HepG2 (cell line): ENCODE data around the gene DPYD. TPM values are rescaled to one million over a fixed set of nuclear protein-coding genes. Genes with fewer than 3 reads are reported as not detected.

Experiments used
- ATAC-seq: fragments of 200-7000 bp; cut with Tn5 transposase; 3 replicates; pipeline ENCODE4 v1.9.1; 2020; ENCODE audit warnings: mild to moderate bottlenecking, moderate library complexity
- BruUV-seq: library from RNA; stranded (reverse); fragments of 400-500 nt; replicated peaks from 2 replicates; lab custom pipeline; 2021; lab: Mats Ljungman, UMichigan
- CTCF ChIA-PET: fragments of 300-600 bp; formaldehyde crosslinking; extraction: SDS; loops from one replicate; lab custom pipeline; 2021; ENCODE audit warnings: low total read pairs, inconsistent platforms, low intra/inter-chr PET ratio; lab: Yijun Ruan, JAX
- POLR2A ChIA-PET: fragments of 350-600 bp; sonication (Branson Sonifier 250); formaldehyde crosslinking; loops from one replicate; lab custom pipeline; 2020; ENCODE audit warnings: antibody characterized with exemption, inconsistent platforms; lab: Yijun Ruan, JAX
- DNase-seq: peaks from one replicate; pipeline ENCODE4 v3.0.0-alpha.2; 2015; ENCODE audit warnings: low spot score
- FAIRE-seq: peaks from 3 replicates; lab custom pipeline; 2011; peaks lifted over from hg19 to GRCh38; lab: Jason Lieb, UNC
- H2AFZ ChIP-seq: one replicate; pipeline ENCODE4 v1.6.1; 2011; ENCODE audit warnings: low read length, inconsistent platforms
- H3K27ac ChIP-seq: fragments of 300-600 bp; 3 replicates; pipeline ENCODE4 v1.8.0; 2011; ENCODE audit warnings: mixed run types, mild to moderate bottlenecking, mixed read lengths, low read length, inconsistent platforms; ENCODE audit not compliant: insufficient read depth; ENCODE audit errors: extremely low read length
- H3K27me3 ChIP-seq, 2 experiments: fragments of 200-600 bp in 1 of 2; 2 replicates in 1 of 2; 3 replicates in 1 of 2; pipeline versions ENCODE4 v1.6.0 to v1.8.0; 2011; ENCODE audit warnings: low read length in 2 of 2, mild to moderate bottlenecking in 2 of 2, moderate library complexity in 2 of 2, inconsistent platforms in 1 of 2; ENCODE audit not compliant: insufficient read depth in 2 of 2, control insufficient read depth in 1 of 2
- H3K36me3 ChIP-seq, 2 experiments: fragments of 200-600 bp in 1 of 2; replicated peaks in 1 of 2; 2 replicates in 1 of 2; 3 replicates in 1 of 2; pipeline versions ENCODE4 v1.5.1 to v1.8.0; 2011; ENCODE audit warnings: low read length in 2 of 2, inconsistent platforms in 1 of 2; ENCODE audit not compliant: insufficient read depth in 2 of 2, control insufficient read depth in 1 of 2
- H3K4me1 ChIP-seq: 2 replicates; pipeline ENCODE4 v1.5.1; 2012; ENCODE audit warnings: low read length, inconsistent platforms; ENCODE audit not compliant: insufficient read depth
- H3K4me2 ChIP-seq: 2 replicates; pipeline ENCODE4 v1.6.0; 2011; ENCODE audit warnings: low read depth, low read length, inconsistent platforms
- H3K4me3 ChIP-seq, 3 experiments: fragments of 200-600 bp in 1 of 3; sonication (generic), shearing (Covaris generic) in 1 of 3; replicated peaks in 1 of 3; 2 replicates each; pipeline ENCODE4 v1.5.1; 2011 to 2016; ENCODE audit warnings: low read length in 3 of 3, inconsistent platforms in 2 of 3, low read depth in 2 of 3, mild to moderate bottlenecking in 2 of 3, control low read depth in 1 of 3, mixed read lengths in 1 of 3; ENCODE audit not compliant: insufficient read depth in 1 of 3
- H3K79me2 ChIP-seq: one replicate; pipeline ENCODE4 v1.6.1; 2011; ENCODE audit warnings: low read length, inconsistent platforms; ENCODE audit not compliant: insufficient read depth
- H3K9ac ChIP-seq: 2 replicates; pipeline ENCODE4 v1.6.0; 2011; ENCODE audit warnings: mild to moderate bottlenecking, low read depth, low read length, inconsistent platforms; ENCODE audit not compliant: insufficient read depth
- H3K9me3 ChIP-seq: 2 replicates; pipeline ENCODE4 v1.5.1; 2012; ENCODE audit warnings: mild to moderate bottlenecking, low read length
- H4K20me1 ChIP-seq: 2 replicates; pipeline ENCODE4 v1.6.0; 2011; ENCODE audit warnings: inconsistent platforms, mild to moderate bottlenecking, low read length, moderate library complexity; ENCODE audit not compliant: insufficient read depth
- AGO1 ChIP-seq: fragments of 200-400 bp; formaldehyde crosslinking; IDR thresholded peaks from 2 replicates; pipeline ENCODE4 v1.6.1; 2017; ENCODE audit warnings: mild to moderate bottlenecking, low read depth, low read length, moderate library complexity; ENCODE audit not compliant: poor library complexity, severe bottlenecking
- ELF1 ChIP-seq: sonication (generic); formaldehyde crosslinking; IDR thresholded peaks from 2 replicates; pipeline ENCODE4 v1.4.0; 2020; ENCODE audit warnings: missing genetic modification reagents
- EP300 ChIP-seq, 3 experiments: sonication (generic) in 1 of 3; formaldehyde crosslinking in 1 of 3; IDR thresholded peaks; 2 replicates each; pipeline versions ENCODE4 v1.5.1 to v1.6.1; 2011 to 2020; ENCODE audit warnings: low read depth in 2 of 3, low read length in 2 of 3, borderline replicate concordance in 1 of 3, improper control_type of control experiment in 1 of 3, mild to moderate bottlenecking in 1 of 3, missing genetic modification reagents in 1 of 3, moderate library complexity in 1 of 3
- ESRRA ChIP-seq: sonication (generic); formaldehyde crosslinking; IDR thresholded peaks from 2 replicates; pipeline ENCODE4 v1.5.1; 2020; ENCODE audit warnings: mild to moderate bottlenecking, low read depth, missing genetic modification reagents
- FOXM1 ChIP-seq: sonication (generic); formaldehyde crosslinking; IDR thresholded peaks from 2 replicates; pipeline ENCODE4 v1.5.0; 2020; ENCODE audit warnings: missing genetic modification reagents
- GTF3A ChIP-seq: sonication (generic); formaldehyde crosslinking; conservative IDR thresholded peaks from 2 replicates; pipeline ENCODE4 v1.4.0; 2020; ENCODE audit warnings: mild to moderate bottlenecking, missing genetic modification reagents
- MLXIP ChIP-seq: sonication (generic); formaldehyde crosslinking; IDR thresholded peaks from 2 replicates; pipeline ENCODE4 v1.9.0; 2021; ENCODE audit warnings: missing genetic modification reagents, borderline replicate concordance
- NR1H2 ChIP-seq: sonication (generic); formaldehyde crosslinking; IDR thresholded peaks from 2 replicates; pipeline ENCODE4 v1.8.1; 2022; ENCODE audit warnings: low read depth, missing genetic modification reagents, borderline replicate concordance
- SP1 ChIP-seq, 2 experiments: fragments of 450-650 bp in 1 of 2; sonication (generic) in 1 of 2; formaldehyde crosslinking in 1 of 2; IDR thresholded peaks; 2 replicates each; pipeline versions ENCODE4 v1.4.0 to v1.6.1; 2016 to 2020; ENCODE audit warnings: missing genetic modification reagents in 1 of 2
- SRY ChIP-seq: sonication (generic); formaldehyde crosslinking; IDR thresholded peaks from 2 replicates; pipeline ENCODE4 v1.8.0; 2022; ENCODE audit warnings: mild to moderate bottlenecking, missing genetic modification reagents
- ZBTB2 ChIP-seq: sonication (generic); formaldehyde crosslinking; IDR thresholded peaks from 2 replicates; pipeline ENCODE4 v1.8.0; 2022; ENCODE audit warnings: low read depth, missing genetic modification reagents
- ZFP36L2 ChIP-seq: sonication (generic); formaldehyde crosslinking; IDR thresholded peaks from 2 replicates; pipeline ENCODE4 v1.4.0; 2020; ENCODE audit warnings: missing genetic modification reagents
- ZNF136 ChIP-seq: sonication (generic); formaldehyde crosslinking; IDR thresholded peaks from 2 replicates; pipeline ENCODE4 v1.8.1; 2022; ENCODE audit warnings: low read depth, mild to moderate bottlenecking, moderate library complexity, missing genetic modification reagents
- ZNF251 ChIP-seq: sonication (generic); formaldehyde crosslinking; IDR thresholded peaks from 2 replicates; pipeline ENCODE4 v1.9.0; 2021; ENCODE audit warnings: mild to moderate bottlenecking, missing genetic modification reagents
- ZNF44 ChIP-seq: sonication (generic); formaldehyde crosslinking; IDR thresholded peaks from 2 replicates; pipeline ENCODE4 v1.5.1; 2020; ENCODE audit warnings: mild to moderate bottlenecking, missing genetic modification reagents
- ZNF75D ChIP-seq: sonication (generic); formaldehyde crosslinking; IDR thresholded peaks from 2 replicates; pipeline ENCODE4 v1.8.1; 2023; ENCODE audit warnings: missing genetic modification reagents, mild to moderate bottlenecking, borderline replicate concordance
- ZNF879 ChIP-seq: sonication (generic); formaldehyde crosslinking; IDR thresholded peaks from 2 replicates; pipeline ENCODE4 v1.8.1; 2023; ENCODE audit warnings: missing genetic modification reagents
- ZSCAN29 ChIP-seq: sonication (generic); formaldehyde crosslinking; conservative IDR thresholded peaks from 2 replicates; pipeline ENCODE4 v1.4.0; 2020; ENCODE audit warnings: mild to moderate bottlenecking, missing genetic modification reagents
- ZSCAN9 ChIP-seq: IDR thresholded peaks from 2 replicates; pipeline ENCODE4 v1.6.1; 2016; ENCODE audit warnings: borderline replicate concordance
- WGBS: methylation state at CpG from one replicate; pipeline ENCODE4 v1.1.6; 2017; ENCODE audit warnings: low lambda C conversion rate; 5-methylcytosine and 5-hydroxymethylcytosine counted together
- in situ Hi-C: cut with HindIII; loops from 2 replicates; pipeline ENCODE4 v1.10.0; 2017; ENCODE audit warnings: low pct_unique_long_range_greater_than_20kb; ENCODE audit not compliant: extremely low pct_ligation_motif_present
- intact Hi-C: fragments of 100-400 bp; cut with micrococcal nuclease; formaldehyde crosslinking; loops from one replicate; pipeline ENCODE4 v1.10.0; 2022; ENCODE audit not compliant: unreplicated experiment
- polyA plus RNA-seq, 8 experiments: library from polyadenylated mRNA; depleted of rRNA in 3 of 8; stranded (reverse) in 7 of 8; unstranded in 1 of 8; fragments of >200 nt; fragmentation: Illumina TruSeq in 4 of 8; extraction: Trizol in 4 of 8; gene quantifications; 2 replicates each; pipeline versions ENCODE4 v1.2.1 to v1.2.3, GENCODE V29; 2011 to 2016; ENCODE audit warnings: low read depth in 4 of 8, missing spikeins in 1 of 8, mixed read lengths in 1 of 8; ENCODE audit not compliant: insufficient read depth in 1 of 8
- total RNA-seq, 5 experiments: library from RNA; depleted of rRNA; stranded (reverse); fragments of >200 nt; fragmentation: Illumina TruSeq; extraction: Trizol; gene quantifications; 2 replicates each; pipeline ENCODE4 v1.2.3, GENCODE V29; 2016; ENCODE audit warnings: low read depth in 1 of 5

The DPYD gene
- total and polyA plus RNA-seq, 2 of the 13 experiments (the other 11 are each of a cell fraction or from before 2014, with no cell fraction given), result 1.3 to 3.4 TPM

- Histone ChIP-seq H3K27ac (no peak overlapping the region), H3K4me2 (no peak overlapping the region), H3K4me3 (no peak overlapping the region), H3K4me1 (no peaks in the 10 kb centered on the region), H3K27me3 (no peaks in the 10 kb centered on the region), H3K36me3 (no peaks in the 10 kb centered on the region), H3K79me2 (no peaks in the 10 kb centered on the region), H3K9me3 (no peaks in the 10 kb centered on the region), H2AFZ (no peak overlapping the region), H3K9ac (no peak overlapping the region), H4K20me1 (no peaks in the 10 kb centered on the region)
- no peak for DNase-seq
- in situ Hi-C loops, result no loop called here
- ChIA-PET POLR2A (no interaction called here), CTCF (no interaction called here)
- no peak for TF ChIP-seq ZNF75D (CRISPR knock-in tag)
- no peak for TF ChIP-seq EP300 (IDR thresholded peaks at IDR 0.05; ENCODE audit: low read depth in 2 of 2, low read length in 2 of 2)
- no peak for TF ChIP-seq EP300 (CRISPR knock-in tag; IDR thresholded peaks at IDR 0.05; ENCODE audit: borderline replicate concordance)
- no peak for TF ChIP-seq ZNF136
- TF ChIP-seq ESRRA (CRISPR knock-in tag), result no peak
- no peak for TF ChIP-seq ZNF879 (CRISPR knock-in tag)
- TF ChIP-seq ZNF251, result no peak
- TF ChIP-seq ZBTB2 (CRISPR knock-in tag), result no peak
- TF ChIP-seq ZFP36L2 (CRISPR knock-in tag), result no peak
- TF ChIP-seq NR1H2 (CRISPR knock-in tag), result no peak
- no peak for TF ChIP-seq SP1 (IDR thresholded peaks at IDR 0.05)
- TF ChIP-seq SP1 (CRISPR knock-in tag; IDR thresholded peaks at IDR 0.05), result no peak
- no peak for TF ChIP-seq ZNF44
- TF ChIP-seq ZSCAN9 (CRISPR knock-in tag), result no peak
- no peak for TF ChIP-seq GTF3A
- no peak for TF ChIP-seq SRY (CRISPR knock-in tag)
- TF ChIP-seq ELF1 (CRISPR knock-in tag), result no peak
- TF ChIP-seq FOXM1, result no peak
- no peak for TF ChIP-seq ZSCAN29
- no peak for TF ChIP-seq MLXIP (CRISPR knock-in tag)
- no peak for TF ChIP-seq AGO1
- 65% methylated on average over 5 of the region's 5 CpGs for WGBS
- intact Hi-C loops, result no loop called here
- ATAC-seq, result no peak
- no peak for FAIRE-seq
- BruUV-seq, result no TSS peak
These were observed 56.2 kb downstream of the DPYD start for GRCh38 chr1:97864615-97865014.
